ENCODE measurements around the gene TMEM201.

DNA sequence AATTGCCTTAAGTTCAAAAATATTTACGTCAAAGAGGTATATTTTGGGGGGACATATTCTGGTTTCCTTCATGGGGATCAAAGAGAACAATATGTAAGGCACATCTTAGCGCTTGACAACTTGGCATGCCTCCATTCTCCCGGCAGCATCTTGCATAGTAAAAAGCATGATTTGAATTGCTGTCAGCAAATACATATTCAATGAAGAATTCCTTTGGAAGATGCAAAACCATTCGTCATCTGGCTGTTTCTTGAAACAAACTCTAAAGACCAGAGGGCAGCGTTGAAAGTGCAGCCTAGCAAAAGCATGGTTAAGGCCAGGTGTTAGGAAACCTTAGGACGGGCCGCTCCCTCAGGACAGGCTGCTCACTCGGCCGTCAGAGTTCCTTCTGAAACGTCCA, 59.5 kb downstream of the TMEM201 start:
- TF ChIP-seq, protein P1, sequence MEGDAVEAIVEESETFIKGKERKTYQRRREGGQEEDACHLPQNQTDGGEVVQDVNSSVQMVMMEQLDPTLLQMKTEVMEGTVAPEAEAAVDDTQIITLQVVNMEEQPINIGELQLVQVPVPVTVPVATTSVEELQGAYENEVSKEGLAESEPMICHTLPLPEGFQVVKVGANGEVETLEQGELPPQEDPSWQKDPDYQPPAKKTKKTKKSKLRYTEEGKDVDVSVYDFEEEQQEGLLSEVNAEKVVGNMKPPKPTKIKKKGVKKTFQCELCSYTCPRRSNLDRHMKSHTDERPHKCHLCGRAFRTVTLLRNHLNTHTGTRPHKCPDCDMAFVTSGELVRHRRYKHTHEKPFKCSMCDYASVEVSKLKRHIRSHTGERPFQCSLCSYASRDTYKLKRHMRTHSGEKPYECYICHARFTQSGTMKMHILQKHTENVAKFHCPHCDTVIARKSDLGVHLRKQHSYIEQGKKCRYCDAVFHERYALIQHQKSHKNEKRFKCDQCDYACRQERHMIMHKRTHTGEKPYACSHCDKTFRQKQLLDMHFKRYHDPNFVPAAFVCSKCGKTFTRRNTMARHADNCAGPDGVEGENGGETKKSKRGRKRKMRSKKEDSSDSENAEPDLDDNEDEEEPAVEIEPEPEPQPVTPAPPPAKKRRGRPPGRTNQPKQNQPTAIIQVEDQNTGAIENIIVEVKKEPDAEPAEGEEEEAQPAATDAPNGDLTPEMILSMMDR (conservative IDR thresholded peaks at IDR 0.05; ENCODE audit: low read depth, low read length), result no peak
- TF ChIP-seq RFX5 (IDR thresholded peaks at IDR 0.05; ENCODE audit: low read depth, low read length), result no peak
- TF ChIP-seq POLR2A (IDR thresholded peaks at IDR 0.05; ENCODE audit: low read depth, low read length), result no peak
- no peak for TF ChIP-seq SMC3 (IDR thresholded peaks at IDR 0.05; ENCODE audit: low read depth, low read length)
- no peak for TF ChIP-seq RAD21 (IDR thresholded peaks at IDR 0.05; ENCODE audit: low read length)
- no peak for TF ChIP-seq RCOR1 (IDR thresholded peaks at IDR 0.05; ENCODE audit: insufficient replicate concordance, low read length)
- no peak for TF ChIP-seq BHLHE40 (IDR thresholded peaks at IDR 0.05; ENCODE audit: low read depth, low read length)
- TF ChIP-seq, protein P2, sequence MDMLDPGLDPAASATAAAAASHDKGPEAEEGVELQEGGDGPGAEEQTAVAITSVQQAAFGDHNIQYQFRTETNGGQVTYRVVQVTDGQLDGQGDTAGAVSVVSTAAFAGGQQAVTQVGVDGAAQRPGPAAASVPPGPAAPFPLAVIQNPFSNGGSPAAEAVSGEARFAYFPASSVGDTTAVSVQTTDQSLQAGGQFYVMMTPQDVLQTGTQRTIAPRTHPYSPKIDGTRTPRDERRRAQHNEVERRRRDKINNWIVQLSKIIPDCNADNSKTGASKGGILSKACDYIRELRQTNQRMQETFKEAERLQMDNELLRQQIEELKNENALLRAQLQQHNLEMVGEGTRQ (IDR thresholded peaks at IDR 0.05; ENCODE audit: low read depth, low read length), result no peak

Data from IMR-90 (cell line).